GM19099 (cell line): ENCODE results near the gene PCSK2.

Experiments used
- POLR2A ChIP-seq: IDR thresholded peaks from 3 replicates; pipeline ENCODE4 v1.6.1; 2011; ENCODE audit warnings: low read depth; ENCODE audit not compliant: insufficient read length; ENCODE audit errors: extremely low read depth

The PCSK2 gene

DNA sequence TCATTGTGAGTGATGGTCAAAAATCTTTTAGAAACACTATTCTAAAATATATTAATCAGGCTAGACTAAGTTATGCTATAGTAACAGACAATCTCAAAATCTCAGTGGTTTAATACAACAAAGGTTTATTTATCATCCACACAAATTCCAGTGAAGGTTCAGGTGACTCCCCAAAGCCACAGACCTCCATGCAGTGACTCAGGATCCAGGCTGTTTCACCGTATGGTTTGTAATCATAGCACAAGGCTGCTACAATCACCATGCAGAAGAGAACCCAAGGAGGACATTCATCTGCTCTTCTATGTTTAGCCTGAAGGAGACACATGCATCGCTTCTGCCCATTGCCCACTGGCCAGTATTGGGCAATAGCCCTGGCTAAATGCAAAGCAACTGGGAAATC is 258.2 kb downstream of the PCSK2 start:
- TF ChIP-seq POLR2A, result no peak

DNA sequence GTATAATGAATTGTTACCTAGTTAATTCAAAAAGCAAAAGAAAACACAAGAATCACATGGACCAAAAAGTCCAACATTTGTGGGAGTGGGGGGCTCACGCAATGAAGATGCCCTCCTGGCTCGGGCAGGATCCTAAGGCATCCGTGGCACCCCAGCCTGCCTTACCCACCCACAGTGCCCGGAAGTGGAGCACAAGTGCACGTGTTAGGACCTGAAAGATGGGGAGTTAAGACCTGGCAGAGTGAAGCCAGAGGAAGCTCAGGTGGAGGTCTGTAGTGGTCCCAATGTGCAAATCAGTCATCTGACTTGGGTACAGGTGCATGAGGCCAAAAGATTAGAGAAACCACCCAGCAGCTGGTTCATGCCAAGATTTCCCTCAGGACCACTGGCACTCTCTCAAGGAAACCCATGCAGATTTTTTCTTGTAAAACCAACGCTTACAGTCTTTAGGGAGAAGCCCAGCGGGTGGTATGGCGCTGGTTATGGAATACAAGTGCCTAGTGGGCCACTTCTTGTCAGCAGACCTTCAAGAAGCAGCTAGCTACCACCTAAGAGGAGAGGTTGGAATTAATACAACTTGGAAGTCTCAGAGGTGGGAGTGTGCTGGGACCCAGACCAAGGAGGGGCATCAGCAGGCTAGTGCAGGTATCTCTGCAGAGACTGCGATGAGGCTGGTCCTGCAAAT is 262.2 kb downstream of the PCSK2 start:
- no peak for TF ChIP-seq POLR2A

DNA sequence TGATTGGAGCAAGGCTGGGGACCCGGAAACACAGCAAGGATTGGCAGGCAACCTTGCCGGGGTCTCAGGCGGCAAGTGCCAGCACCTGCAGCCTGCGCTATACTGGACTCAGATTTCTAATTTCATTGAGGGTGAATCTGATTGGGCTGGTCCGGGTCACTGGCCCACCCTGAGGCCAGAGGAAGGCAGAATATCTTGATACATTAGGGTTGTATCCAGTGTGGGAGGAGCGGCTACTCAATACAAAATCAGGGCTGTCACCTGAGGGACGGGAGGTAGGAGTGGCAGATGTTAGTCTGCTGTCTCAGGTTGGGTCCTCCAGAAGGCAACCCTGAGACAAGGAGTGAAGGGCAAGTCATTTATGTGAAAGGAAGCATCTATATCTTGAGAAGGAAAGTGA is 263.7 kb downstream of the PCSK2 start:
- no peak for TF ChIP-seq POLR2A

DNA sequence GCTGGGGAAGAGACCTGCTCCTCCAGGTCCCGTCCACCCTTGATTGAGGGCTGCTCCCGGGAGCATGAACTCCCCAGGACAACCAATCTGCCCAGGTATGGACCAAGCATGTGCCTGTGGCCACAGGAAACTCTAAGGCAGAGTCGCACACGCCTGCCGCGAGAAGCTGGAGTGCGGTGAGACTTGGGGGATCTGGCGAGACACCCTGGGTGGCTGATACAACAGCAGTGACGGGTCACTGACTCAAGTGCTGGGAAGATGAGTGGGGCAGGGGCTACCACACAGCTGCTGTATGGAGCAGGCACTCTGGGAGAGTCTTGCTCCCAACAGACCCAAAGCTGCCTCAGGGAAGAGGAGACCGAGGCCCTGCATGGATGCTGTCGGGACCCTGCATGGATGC is 264.2 kb downstream of the PCSK2 start:
- no peak for TF ChIP-seq POLR2A

DNA sequence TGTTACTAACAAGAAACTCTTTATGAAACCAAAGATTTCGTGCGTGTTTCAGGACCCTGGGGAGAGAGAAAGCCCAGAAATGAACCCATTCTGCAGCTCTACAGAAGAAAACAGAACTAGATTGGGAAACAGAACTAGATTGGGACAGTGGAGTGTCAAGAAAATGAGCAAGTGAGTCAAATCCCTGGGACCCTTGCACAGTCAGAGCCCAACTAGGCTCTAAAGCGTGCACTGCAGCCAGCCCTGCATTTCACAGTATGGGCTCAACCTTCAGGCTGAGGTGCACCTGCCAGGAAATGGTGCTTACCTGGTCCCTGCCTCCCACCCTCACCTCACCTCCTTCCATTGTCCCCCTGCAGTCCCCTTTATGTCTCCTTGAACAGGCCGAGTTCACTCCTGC is 264.6 kb downstream of the PCSK2 start:
- no peak for TF ChIP-seq POLR2A

DNA sequence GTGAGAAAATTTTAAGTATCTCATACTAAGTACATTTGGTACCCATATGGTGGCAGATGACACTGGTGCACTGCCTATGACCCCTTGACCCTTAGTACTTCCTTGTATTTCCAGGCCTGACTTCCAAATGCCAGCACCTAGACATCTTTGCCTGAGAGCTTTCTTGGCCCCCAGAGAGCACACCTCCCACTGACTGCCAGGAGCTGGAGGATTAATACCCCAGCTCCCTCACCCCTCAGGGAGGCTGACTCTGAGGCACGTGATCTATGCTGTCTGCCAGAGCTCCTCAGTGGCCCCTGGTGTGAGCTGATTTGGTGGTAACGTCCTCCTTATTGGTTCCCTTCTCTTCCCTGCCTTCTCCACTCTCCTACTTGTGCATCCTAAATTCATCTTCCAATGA is 266.3 kb downstream of the PCSK2 start:
- TF ChIP-seq POLR2A, result no peak

DNA sequence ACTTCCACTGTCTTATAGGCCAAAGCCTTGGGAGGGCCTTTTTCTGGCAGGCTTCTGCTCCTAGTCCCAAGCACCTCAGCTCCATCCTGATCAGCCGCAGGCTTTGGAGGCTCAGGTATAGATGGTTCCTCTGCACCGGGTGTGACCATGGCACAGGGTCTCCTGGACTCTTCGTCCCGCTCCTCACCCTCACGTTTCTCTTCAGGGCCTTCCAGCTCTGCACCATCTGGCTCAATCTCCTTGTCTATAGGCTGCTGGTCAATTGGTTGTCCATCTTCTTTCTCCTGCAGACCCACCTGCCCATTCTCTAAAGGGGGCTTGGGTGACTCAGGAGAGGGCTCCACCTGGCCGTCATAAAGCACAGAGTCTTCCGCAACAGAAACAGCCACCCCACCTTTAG is 267.4 kb downstream of the PCSK2 start:
- TF ChIP-seq POLR2A, result no peak

DNA sequence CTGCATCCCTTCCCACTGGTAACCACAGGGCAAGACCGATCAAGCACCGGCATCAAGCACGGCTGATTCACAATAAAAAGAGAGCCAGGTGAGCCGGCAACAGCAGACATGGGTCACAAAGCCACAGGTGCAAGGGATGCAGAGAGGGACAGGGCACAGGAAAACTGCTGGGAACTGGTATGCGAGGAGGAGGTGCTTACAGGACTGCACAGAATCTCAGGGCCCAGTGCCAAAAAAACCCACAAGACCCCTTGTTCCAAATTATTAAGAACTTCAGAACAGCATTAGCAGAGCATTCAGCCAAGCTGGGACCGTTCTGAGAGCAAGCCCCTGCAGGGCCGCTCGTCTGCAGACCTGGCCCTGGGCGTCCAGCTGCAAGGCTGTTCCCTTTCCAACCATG is 269.0 kb downstream of the PCSK2 start:
- TF ChIP-seq POLR2A, result no peak

DNA sequence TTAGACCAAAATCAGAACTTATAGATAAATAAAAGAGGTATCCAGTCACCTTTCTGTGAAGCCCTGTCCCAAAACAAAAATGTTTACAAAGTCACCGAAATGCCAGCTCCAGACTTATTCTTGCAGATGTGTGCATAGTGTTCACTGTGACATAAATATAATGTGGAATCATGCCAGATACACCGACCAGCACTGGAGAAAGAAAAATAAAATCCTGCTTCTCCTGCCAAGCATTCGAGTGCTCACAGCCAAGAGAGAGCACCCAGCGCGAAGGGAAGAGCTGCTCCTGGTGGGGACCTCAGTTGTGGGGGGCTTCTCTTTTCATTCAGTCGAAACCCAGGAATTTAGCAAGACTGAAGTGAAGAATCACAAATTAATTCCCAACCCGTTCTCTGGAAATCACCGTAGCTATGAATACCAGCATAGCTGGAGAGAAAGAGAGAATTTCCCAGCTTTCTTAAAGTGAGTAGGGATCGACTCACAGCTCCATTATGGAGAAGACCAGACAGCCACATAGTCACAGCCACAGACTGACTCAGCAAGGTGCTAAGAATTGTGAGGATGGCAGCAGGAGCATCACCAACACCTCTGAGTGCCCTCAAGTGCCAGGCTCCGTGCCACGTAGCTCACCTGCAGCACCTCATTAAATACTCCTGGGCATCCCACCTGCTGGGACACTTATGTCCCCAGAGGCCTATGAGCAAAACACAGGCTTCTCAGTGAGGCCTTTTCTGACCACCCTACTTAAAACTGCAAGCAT is 271.2 kb downstream of the PCSK2 start:
- TF ChIP-seq POLR2A, result no peak

DNA sequence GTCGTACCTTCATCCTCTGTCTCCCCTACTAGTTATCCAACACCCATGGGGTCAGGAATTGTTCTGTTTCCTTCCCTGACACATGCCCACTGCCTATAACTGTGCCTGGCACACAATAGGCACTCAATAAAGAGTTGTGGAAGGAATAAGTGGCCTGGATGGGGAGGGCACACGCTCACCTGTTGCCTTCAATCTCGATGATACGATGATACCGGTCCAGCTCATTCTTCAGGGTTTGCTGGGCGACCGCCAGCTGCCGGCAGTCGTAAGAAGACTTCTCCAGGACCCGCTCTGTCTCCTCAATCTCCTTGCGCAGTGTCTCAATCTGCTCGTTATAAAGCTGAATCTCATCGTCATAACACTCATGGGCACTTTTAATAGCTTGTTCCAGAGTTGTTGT is 271.8 kb downstream of the PCSK2 start:
- TF ChIP-seq POLR2A, result no peak

DNA sequence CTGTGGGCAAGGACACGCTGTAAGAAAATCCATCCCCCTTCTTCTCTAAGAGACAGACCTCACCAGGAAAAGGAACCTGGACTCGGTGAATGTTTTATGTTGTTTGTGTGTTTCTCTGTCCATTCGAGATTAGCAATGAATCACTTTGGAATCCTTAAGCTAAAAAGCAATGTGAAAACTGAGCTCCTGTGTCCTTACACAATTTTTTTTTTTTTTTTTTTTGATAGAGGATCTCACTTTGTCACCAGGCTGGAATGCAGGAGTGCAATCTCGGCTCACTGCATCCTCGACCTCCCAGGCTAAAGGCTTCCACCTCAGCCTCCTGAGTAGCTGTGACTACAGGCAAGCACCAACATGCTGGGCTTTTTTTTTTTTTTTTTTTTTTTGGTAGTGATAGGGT is 272.2 kb downstream of the PCSK2 start:
- no peak for TF ChIP-seq POLR2A

DNA sequence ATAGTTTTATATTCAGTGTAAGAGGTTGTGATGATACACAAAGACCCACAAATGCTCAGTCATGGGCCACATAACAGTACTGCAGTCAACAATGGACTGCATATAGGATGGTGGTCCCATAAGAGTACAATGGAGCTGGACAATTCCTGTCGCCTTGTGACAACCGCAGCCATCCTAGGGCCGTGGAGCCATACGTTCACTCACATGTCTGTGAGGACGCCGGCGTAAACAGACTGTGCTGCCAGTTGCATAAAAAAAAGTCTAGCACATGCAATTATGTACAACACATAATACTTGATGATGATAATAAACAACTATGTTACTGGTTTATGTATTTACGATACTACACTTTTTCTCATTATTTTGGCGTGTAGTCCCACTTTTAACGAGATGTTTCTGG is 273.4 kb downstream of the PCSK2 start:
- no peak for TF ChIP-seq POLR2A

DNA sequence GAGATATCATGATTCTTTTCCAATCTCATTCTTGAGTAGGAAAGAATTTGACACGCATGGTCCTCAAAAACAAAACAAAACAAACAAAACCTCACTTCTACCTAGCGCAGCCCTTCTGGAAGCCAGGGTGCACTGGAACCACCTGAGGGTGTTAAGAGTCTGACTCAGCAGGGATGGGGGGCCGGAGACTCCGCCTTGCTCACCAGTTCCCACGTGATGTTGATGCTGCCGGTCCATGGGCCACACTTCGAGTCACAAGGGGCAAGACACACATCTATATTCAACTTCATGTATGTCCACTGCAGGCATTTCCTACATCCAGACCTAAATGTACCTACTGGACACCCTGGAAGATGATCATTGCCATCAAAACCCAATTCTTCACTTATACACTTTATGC is 274.0 kb downstream of the PCSK2 start:
- no peak for TF ChIP-seq POLR2A

DNA sequence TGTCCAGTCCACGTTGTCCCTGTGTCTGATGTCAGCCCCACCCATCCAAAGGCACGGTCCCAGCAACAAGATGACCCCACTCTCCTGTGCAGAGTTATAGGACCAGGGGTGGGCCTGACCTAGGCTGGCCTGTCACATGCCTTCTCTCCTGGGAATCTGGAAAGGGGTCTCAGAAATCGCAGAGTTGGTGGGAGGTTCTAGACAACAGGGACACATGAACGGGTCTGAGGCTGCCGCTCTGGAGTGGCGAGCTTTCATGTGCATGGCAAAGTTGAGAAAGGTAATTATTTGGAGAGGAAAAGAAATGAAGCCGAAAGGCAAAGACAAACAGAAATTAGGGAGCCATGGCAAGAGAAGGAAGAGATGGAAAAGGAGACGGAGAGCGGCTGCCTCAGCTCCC is 274.9 kb downstream of the PCSK2 start:
- no peak for TF ChIP-seq POLR2A

DNA sequence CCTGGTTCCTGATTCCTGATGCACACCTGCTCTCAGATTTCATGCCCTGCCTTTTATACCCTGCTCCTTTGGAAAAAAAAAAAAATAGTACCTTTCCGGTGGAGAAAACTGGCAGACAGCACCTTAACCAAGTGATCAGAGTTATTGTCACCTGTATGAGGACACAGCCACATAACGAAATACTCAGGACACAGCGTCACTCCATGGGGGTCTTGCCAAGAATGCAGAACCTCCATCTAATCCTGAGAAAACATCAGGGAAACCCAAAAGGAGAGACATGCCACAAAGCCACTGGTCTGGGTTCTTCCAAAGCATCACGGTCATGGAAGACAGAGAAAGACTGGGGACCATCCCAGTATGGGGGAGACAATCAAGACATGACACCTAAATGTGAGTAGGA is 275.3 kb downstream of the PCSK2 start:
- TF ChIP-seq POLR2A, result no peak

DNA sequence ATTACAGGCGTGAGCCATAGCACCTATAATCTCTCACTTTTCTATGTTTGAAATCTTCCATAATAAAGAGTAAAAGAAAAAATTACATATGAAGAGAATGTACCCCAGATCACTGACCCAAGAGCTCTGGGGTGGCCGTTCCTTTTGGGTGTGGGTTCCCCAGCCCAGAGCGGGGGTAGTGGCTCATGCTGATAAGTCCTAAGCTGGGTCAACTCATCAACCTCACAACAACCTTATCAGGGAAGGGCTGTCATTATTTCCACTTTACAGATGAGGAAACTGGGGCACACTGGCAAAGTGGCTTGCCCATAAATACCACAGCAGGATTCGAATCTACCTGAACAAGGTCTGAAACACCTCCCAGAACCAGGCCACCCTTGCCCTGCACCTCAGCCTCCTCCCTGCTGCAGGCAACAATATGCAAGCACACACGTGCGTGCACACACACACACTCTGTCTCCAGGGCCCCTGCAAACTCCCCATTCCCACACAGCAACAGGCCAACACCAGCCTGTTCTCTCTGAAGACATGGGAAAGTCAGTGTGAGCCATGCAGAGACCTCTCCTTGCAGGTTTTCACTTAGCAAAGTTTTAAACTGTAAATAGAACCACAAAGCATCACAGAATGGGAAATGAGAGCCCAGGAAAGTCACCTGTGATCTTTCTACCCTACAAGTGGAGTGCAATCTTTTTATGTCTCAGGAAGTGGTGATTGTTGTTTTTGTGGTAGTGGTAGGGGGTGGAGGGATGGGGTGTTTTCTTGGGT is 276.6 kb downstream of the PCSK2 start:
- no peak for TF ChIP-seq POLR2A

DNA sequence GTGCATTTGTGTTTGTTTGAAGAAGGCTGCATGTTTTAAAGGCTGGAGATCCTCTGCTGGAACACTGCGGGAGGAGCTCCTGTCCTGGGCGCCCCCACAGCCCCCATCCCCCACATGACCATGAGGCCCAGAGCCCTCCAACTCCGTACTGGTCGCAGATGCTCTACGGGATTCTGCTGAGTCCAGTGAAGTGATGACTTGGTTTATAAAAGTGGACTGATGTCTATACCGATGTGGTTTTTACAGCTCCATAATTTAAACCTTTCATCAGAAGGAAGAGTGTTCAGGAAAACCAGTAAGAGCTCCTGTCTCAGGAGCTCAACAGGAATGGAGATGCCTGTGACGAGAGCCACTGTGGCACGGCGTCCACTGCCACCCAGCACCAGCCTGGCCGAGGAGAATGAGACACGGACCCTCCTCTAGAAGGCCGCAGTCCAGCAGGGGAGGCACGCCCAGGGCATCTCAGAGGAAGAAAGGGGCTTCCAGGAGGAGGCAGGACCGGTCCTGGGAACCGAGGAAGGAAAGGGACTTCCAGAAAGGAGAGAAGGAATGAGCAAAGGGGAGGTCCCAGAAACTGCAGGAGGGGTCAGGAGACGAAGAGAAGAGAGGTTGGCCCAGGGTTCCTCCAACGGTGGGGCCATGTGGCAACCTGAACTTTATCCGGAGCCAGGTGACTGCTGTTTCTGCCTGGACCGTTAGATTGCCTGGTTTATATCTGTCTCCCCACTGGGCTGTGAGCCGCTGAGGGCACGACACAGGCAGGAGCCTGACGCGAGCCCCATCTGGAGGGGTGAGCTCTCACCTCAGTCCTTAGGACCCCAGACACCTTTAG is 277.4 kb downstream of the PCSK2 start:
- TF ChIP-seq POLR2A, result no peak
